ENCODE measurements around the gene PARPBP. TPM values are rescaled to one million over a fixed set of nuclear protein-coding genes. Genes with fewer than 3 reads are reported as not detected.

The PARPBP gene
- total RNA-seq, 1 donor from 2014 or later: 2.1 TPM

- no peak for TF ChIP-seq CTCF (IDR thresholded peaks at IDR 0.05)
- no peak overlapping the region for H3K27ac ChIP-seq
- H3K36me3 ChIP-seq: no peaks in the 10 kb centered on the region
- intact Hi-C loops (cut with DNase I): no loop called here
- DNase-seq (no peak), ATAC-seq (no peak)
- H3K9me3 ChIP-seq: no peaks in the 10 kb centered on the region
- no peaks in the 10 kb centered on the region for H3K27me3 ChIP-seq
- no peaks in the 10 kb centered on the region for H3K4me1 ChIP-seq
- no peak overlapping the region for H3K4me3 ChIP-seq
Observed at GRCh38 chr12:102171951-102172350, 52.0 kb downstream of the PARPBP start.

- intact Hi-C loops (cut with DNase I): no loop called here
- H3K27ac ChIP-seq: no peak overlapping the region
- H3K4me3 ChIP-seq: no peak overlapping the region
- no peaks in the 10 kb centered on the region for H3K4me1 ChIP-seq
- DNase-seq (no peak), ATAC-seq (no peak)
- no peak for TF ChIP-seq CTCF (IDR thresholded peaks at IDR 0.05)
- no peaks in the 10 kb centered on the region for H3K27me3 ChIP-seq
- H3K9me3 ChIP-seq: no peaks in the 10 kb centered on the region
- no peaks in the 10 kb centered on the region for H3K36me3 ChIP-seq
Observed at GRCh38 chr12:102172436-102172835, 52.5 kb downstream of the PARPBP start.

- Histone ChIP-seq H3K4me1 (no peaks in the 10 kb centered on the region), H3K9me3 (no peaks in the 10 kb centered on the region), H3K27ac (no peak overlapping the region), H3K36me3 (no peaks in the 10 kb centered on the region), H3K27me3 (no peaks in the 10 kb centered on the region), H3K4me3 (no peak overlapping the region)
- intact Hi-C loops (cut with DNase I): no loop called here
- TF ChIP-seq CTCF (IDR thresholded peaks at IDR 0.05): no peak
- no peak for ATAC-seq
- no peak for DNase-seq
Observed at GRCh38 chr12:102174117-102174516, 54.1 kb downstream of the PARPBP start.

DNA sequence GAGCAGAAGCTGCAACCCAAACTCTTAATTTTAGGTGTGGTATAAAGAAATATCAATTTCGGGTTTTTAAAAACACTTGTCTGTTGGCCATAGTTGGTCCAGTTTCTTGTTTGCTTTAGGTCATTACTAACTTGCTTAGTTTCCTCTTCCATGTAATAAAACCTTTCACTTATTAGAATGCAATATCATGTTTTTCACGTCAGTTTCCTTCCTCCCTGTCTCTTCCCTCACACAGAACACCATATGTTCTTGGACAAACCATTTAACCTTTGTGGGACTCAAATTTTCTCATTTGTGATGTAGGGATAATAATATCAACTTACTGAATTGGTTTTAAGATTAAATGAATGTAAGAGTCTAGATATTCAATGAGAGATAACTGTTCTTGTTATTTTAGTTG is 54.8 kb downstream of the PARPBP start:
- intact Hi-C loops (cut with DNase I): no loop called here
- no peak for TF ChIP-seq CTCF (IDR thresholded peaks at IDR 0.05)
- H3K4me1 ChIP-seq: no peaks in the 10 kb centered on the region
- no peak overlapping the region for H3K27ac ChIP-seq
- no peaks in the 10 kb centered on the region for H3K9me3 ChIP-seq
- DNase-seq (no peak), ATAC-seq (no peak)
- no peak overlapping the region for H3K4me3 ChIP-seq
- H3K27me3 ChIP-seq: no peaks in the 10 kb centered on the region
- H3K36me3 ChIP-seq: no peaks in the 10 kb centered on the region

- intact Hi-C loops (cut with DNase I): no loop called here
- ATAC-seq (peak; percentile 27), DNase-seq (no peak)
- Histone ChIP-seq H3K36me3 (no peaks in the 10 kb centered on the region), H3K9me3 (no peaks in the 10 kb centered on the region), H3K4me3 (no peak overlapping the region), H3K27ac (no peak overlapping the region), H3K4me1 (no peaks in the 10 kb centered on the region), H3K27me3 (no peaks in the 10 kb centered on the region)
- TF ChIP-seq CTCF (IDR thresholded peaks at IDR 0.05): no peak
Observed at GRCh38 chr12:102182635-102183034, 62.7 kb downstream of the PARPBP start.

- Histone ChIP-seq H3K27ac (no peak overlapping the region), H3K4me3 (no peak overlapping the region), H3K36me3 (no peaks in the 10 kb centered on the region), H3K27me3 (no peaks in the 10 kb centered on the region), H3K9me3 (no peaks in the 10 kb centered on the region), H3K4me1 (no peaks in the 10 kb centered on the region)
- no peak for TF ChIP-seq CTCF (IDR thresholded peaks at IDR 0.05)
- intact Hi-C loops (cut with DNase I): no loop called here
- ATAC-seq (no peak), DNase-seq (no peak)
Observed at GRCh38 chr12:102195826-102196225, 75.8 kb downstream of the PARPBP start.

Data from upper lobe of right lung (tissue), 1 donor.